Measurements from ENCODE around the gene AATF. TPM values are rescaled to one million over a fixed set of nuclear protein-coding genes. Genes with fewer than 3 reads are reported as not detected.
A peak's percentile ranks its signal among the peaks of the same experiment; 100 is the strongest.

Gene AATF
- total RNA-seq, 1 donor from 2014 or later = 26.1 TPM

DNA sequence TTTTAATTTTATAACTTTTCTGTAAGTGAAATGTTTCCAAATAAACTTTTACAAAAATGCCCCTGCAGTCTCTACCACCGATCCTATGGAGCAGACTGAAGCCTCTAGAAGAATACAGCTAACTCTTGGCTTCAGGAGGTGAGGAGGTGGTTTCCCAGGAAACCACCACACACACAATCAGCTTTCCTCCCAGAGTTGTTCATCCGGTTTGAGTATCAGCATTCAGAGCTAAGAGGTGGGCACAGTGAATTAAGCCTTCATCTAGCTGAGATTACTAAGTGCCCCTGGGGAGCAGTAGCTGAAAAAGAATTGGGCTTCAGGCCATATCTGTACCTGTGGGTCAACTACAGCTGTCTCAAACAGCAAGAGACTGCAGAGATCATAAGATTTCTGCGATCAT, 139.7 kb downstream of the AATF start:
- intact Hi-C loops (cut with micrococcal nuclease) = no loop called here
- ATAC-seq (no peak), DNase-seq (no peak)

DNA sequence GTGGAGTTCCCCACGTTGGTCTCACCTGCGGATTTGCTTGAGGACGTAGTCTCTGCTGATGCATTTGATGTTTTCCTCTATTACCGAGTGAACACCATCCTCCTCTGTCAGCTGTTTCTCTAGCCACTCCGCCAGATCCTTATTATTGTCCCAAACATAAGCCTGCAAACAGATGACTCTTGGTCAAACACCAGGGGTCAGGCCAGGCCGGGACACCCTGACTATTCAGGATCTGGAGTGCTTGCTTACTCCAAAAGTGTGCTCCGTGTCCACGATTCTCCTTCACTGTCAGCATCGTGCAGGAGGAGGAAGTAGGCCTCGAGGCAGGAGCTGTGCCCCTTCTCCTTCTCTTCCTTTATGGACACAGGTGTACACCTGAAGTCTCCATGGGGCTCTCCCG, 140.2 kb downstream of the AATF start:
- ATAC-seq (no peak), DNase-seq (no peak)
- intact Hi-C loops (cut with micrococcal nuclease) = no loop called here

DNA sequence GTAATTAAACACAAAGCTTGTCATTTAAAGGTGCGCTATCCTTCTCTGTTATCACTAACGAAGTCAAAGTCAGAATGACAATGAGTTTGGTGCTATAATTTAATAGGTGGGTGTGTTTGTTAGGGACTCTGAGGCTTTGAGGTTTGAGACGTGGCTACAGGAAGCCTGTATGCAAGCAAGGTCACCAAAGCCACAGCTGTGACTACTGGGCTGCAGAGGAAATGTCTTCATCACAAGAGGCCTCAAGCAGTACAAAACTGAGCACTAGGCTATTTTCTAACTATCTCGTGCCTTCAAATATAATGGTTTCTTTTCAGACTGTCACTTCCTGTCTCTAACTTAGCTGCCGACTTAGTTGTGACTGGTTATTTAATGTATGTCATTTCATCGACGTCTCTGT, 141.2 kb downstream of the AATF start:
- intact Hi-C loops (cut with micrococcal nuclease) = no loop called here
- ATAC-seq = peak; percentile 29
- DNase-seq = no peak

DNA sequence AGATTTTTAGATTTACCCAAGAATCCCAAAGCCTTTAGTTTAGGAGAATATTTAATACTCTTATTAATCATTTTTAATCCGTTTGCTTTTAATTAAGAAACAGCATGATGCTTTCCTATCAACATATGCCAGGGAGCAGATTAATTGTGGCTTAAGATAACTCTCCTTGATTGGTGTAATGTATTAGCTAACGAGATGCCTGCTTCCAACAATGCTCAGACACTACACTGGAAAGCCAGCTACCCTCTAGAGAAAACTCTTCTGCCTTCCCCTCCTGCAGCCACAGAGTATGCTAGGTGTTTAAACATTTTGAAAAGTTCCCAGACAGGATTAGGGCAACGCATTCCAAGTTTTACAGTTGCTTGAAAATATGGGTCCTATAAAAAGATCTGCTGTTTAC, 142.2 kb downstream of the AATF start:
- intact Hi-C loops (cut with micrococcal nuclease) = no loop called here
- no peak for DNase-seq
- no peak for ATAC-seq

DNA sequence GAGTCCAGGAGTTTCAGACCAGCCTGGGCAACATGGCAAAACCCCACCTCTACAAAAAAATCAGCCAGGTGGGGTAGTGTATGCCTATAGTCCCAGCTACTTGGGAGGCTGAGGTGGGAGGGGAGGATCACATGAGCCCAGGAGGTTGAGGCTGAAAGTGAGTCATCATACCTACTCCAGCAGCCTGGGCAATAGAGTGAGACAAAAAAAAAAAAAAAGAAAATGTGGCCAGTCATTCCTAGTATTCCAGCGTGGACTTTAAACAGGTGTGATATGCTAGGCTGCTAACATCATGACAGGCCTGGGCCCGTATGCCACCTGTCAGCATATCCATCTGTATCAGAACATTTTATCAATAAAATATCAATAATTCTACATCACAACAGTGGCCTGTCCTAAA, 143.3 kb downstream of the AATF start:
- intact Hi-C loops (cut with micrococcal nuclease) = no loop called here
- DNase-seq = no peak
- no peak for ATAC-seq

DNA sequence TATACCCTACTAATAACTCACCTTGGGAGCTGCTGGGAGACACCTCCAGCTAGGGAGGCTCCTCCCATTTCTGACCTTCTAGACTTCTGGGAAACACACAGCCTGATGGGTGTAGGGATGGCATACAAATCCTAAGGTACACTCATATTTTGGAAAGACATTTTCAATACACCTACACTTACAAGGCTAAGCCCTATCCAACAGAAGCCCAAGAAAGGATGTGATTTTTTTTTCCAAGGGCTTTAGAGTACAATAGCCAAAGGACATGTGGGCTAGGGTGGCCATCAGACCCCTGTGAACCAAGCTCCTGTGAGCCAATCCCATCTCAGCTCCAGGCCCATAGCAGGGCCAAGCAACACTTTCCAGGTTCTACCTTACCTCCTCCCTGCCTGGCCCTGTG, 143.9 kb downstream of the AATF start:
- ATAC-seq = no peak
- no peak for DNase-seq
- intact Hi-C loops (cut with micrococcal nuclease) = no loop called here

DNA sequence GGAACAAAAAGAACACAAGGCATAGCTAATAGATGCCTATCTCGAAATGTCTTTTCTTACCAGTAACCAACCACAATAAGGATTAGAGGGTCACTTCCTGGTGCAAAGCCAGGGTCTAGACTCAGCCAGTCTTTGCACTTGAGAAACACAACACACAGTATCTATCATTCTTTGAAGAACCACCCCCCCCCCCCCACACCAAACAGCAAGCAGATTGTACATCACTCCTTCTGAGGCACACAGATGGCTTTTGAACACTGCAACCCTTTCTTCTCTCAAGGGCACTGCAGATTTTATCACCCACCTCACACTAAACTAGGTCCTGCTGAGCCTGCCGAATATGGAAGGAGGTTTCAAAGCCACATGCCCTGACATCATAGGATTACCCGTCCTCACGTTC, 145.6 kb downstream of the AATF start:
- intact Hi-C loops (cut with micrococcal nuclease) = no loop called here
- DNase-seq = no peak
- ATAC-seq = no peak

DNA sequence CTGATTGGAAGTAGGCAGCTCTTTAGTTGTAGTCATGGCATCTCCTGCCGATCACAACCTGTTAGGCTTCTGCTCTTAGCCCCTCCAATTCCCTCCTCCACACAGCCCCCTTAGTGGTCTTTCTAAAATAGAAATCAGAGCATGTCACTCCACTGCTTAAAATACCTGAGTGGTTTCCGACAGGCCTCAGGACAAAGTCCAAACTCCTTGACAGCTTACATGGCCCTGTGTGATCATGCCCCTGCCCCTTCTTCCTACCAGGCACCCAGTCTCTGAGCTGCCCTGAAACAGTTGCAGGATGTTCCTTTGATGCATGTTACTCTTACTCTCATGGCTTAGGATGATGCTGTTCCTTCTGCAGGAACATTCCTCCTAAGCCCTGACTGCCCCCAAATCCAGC, 147.3 kb downstream of the AATF start:
- intact Hi-C loops (cut with micrococcal nuclease) = no loop called here
- DNase-seq (no peak), ATAC-seq (no peak)

DNA sequence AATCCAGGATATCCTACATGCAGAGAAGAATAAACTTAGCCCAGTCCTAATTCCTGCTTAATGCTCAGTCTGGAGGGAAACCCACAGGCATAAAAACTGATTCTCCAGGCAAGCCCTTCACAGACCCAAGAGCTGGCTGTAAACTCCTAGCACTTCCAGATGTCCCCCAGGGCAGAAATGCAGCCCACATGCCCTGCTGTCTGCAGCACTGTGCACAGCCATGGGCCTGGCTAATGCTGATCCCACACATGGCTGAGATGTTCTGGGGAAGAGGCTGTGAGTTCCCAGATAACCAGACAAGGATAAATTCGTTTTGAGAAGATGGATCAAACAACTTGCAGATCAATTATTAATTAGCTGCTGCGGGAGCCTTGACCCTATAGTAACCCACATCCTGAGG, 148.4 kb downstream of the AATF start:
- DNase-seq (no peak), ATAC-seq (no peak)
- intact Hi-C loops (cut with micrococcal nuclease) = no loop called here

DNA sequence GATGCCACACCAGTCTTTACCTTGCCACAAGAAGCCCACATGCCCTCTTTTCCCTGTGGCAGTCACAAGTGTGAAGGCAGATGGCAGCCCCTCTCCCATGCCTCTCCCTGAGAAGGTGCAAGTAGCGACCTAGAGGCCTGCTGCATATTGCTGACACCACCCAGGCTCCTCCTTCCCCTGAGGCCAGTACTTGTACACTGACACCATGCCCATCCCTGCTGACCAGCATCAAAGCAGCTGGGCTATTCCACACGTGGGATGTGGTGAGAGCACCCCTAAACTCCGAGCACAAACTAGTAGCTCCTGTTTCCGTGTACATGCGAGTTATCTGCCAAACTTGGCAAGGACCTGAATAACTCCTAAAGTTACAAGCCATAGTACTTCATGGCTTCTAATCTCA, 149.4 kb downstream of the AATF start:
- DNase-seq = no peak
- intact Hi-C loops (cut with micrococcal nuclease) = no loop called here
- no peak for ATAC-seq

DNA sequence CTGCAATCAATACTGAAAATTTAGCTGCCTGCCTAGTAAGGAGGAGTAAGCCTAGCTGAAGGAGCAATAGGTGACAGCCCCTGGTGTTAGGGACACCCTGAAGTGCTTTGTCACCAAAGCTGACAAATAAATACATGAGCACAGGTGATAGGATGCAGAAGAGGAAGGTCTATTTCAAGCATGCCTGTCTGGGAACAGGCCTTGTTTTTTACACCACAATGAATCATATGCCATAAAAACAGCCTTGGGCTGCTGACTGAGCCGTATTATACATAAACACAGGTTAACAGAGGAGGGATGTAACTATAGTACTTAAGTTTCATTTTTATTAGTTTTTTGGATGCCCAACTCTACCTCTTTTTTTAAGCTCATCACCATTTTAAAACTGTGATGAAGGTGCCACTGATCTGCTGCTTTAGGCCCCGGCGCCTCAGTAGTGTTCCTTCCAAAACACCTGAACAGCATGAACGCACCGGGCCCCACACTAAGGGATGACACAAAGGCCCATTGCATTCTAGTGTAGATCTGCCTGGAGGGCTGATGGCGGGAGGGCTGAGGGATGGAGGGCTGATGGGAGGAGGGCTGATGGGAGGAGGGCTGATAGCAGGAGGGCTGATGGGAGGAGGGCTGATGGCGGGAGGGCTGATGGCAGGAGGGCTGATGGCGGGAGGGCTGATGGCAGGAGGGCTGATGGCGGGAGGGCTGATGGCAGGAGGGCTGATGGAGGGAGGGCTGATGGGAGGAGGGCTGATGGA, 150.3 kb downstream of the AATF start:
- intact Hi-C loops (cut with micrococcal nuclease) = no loop called here
- ATAC-seq = no peak
- DNase-seq = no peak

DNA sequence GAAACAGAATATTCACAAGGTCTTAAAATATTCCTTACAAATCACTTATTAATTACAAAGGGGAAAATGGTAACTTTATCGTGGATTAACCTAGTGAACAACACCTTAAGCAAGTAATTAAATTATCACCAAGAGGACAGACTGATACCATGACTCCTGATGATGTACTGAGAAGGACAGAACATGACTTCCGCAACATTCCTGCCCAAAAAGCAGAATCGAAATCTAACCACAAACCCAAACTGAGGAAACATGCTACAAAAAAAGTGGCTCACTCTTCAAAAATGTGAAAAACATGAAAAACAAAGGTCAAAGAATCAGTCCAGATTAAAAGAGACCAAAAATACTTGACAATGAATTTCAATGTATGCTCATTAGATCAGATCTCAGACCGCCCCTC, 151.5 kb downstream of the AATF start:
- intact Hi-C loops (cut with micrococcal nuclease) = no loop called here
- no peak for DNase-seq
- no peak for ATAC-seq

DNA sequence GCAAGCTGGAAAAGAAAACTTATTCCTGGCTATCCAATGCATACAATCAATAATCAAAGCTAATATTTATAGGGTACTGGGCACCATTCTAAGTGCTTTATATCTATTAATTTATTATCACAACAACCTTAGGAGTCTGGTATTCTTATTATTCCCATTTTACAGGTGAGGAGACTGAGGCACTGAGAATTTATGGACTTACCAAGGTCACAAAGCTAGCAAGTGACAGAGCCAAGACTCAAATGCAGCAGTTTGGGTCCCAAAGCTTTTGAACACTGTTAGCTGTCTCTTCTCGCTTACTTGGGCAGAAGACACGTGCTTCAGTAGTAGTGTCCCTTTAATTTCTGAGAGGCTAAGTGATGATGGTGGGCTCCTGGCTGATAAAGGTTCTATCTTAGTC, 152.6 kb downstream of the AATF start:
- ATAC-seq (no peak), DNase-seq (no peak)
- intact Hi-C loops (cut with micrococcal nuclease) = no loop called here

DNA sequence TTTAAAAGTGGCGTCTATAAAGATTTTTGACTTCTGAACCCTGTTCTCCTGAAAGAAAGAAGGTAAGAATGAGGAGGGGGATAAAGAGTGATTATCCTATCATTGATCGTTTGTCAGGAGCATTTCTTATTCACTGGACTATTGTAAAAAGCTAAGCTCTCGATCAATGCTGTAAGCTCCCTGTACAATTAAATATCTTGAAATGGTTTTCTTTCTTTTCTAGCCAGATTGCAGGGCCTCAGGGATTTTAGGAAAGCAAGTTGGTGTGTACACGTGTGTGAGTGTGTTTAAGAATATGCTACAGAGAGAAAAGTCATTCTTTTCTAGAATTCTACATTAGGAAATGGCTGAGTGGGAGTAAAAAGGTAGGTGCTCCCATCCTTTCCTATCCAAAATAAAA, 154.5 kb downstream of the AATF start:
- DNase-seq (no peak), ATAC-seq (no peak)
- intact Hi-C loops (cut with micrococcal nuclease) = no loop called here

DNA sequence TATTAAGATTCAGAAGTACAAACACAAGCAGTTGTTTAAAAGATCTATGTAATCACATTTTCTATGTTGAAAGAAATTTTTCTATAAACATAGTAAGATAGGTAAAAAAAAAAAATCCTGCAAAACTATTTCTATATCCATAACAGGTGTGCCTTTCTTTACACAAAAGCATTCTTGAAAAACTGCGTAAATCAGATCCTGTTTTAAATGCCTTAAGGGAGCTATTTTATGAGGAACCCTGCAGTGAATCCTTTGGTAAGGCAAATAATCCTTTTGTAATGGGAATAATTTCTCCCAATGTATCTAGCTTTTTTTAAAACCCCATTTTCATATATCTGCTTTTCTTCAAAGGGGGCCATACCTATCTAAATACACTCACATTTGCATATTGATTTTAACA, 157.3 kb downstream of the AATF start:
- no peak for DNase-seq
- intact Hi-C loops (cut with micrococcal nuclease) = no loop called here
- ATAC-seq = no peak

Small RNAs within 50 kb of the gene (microRNA-seq; reads per million reads assigned to microRNA genes)
- not detected for gene MIR2909 (ENCODE audit: borderline number of aligned reads)

Other genes starting within 250 kb of the AATF start
- not detected for gene LHX1, start 11.5 kb upstream of the AATF start, total RNA-seq

Data from left ventricle myocardium superior (tissue), 1 donor.